ENCODE measurements around the gene ACOX3. TPM values are rescaled to one million over a fixed set of nuclear protein-coding genes. Genes with fewer than 3 reads are reported as not detected.

ACOX3 gene
- total and polyA plus RNA-seq, 9 donors, result 10.1 to 32.4 (median 21.3) TPM

DNA sequence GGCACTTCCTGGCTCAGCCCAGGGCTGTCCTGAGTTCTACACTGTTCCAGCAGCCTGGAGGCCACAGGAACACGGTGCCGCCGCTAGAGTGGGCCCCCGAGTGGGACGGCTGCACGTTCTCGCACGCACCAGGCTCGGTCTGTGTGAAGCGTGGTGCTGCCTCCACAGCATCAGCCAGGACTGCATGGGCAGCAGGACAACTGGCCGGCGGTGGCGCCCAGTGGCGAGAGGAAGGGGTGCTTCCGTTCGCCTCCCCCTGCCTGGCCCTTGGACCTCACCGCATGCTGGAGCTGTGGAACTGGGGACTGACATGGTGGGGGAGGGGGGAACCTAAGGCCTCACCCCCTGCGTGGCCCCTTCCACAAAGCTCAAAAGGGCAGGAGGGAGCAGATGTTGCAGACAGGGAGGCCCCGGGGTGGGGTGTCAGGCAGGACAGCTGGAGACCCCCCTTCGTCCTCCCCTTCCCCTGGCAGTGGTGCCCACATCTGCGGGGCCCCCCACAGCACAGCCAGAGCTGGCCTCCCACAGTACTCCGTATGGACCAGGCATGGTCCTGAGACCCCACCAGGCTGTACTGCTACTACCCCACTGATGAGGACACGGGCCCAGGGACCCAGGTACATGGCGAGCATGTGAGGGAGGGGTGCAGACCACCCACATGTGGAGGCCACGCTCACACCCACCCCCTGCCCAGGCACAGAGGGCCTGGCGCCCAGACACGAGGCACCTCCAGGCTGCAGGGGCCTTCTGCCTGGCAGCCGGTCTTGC, 58.5 kb downstream of the ACOX3 start:
- 90 to 91% (median 91%) methylated on average over 27 to 28 of the region's 28 CpGs for WGBS, 3 donors
- Histone ChIP-seq H3K27me3 (no peaks in the 10 kb centered on the region), H3K36me3 (no peaks in the 10 kb centered on the region), H3K4me3 (no peak overlapping the region), H3K9me3 (no peaks in the 10 kb centered on the region), H3K27ac (no peak overlapping the region), H3K4me1 (ENCODE audit: insufficient read depth) (peaks cover 15% of the 10 kb centered on the region)
- intact Hi-C loops (cut with DNase I), result no loop called here
- TF ChIP-seq EP300 (IDR thresholded peaks at IDR 0.05) (no peak), POLR2A (IDR thresholded peaks at IDR 0.05) (no peak)
- TF ChIP-seq, protein P1, sequence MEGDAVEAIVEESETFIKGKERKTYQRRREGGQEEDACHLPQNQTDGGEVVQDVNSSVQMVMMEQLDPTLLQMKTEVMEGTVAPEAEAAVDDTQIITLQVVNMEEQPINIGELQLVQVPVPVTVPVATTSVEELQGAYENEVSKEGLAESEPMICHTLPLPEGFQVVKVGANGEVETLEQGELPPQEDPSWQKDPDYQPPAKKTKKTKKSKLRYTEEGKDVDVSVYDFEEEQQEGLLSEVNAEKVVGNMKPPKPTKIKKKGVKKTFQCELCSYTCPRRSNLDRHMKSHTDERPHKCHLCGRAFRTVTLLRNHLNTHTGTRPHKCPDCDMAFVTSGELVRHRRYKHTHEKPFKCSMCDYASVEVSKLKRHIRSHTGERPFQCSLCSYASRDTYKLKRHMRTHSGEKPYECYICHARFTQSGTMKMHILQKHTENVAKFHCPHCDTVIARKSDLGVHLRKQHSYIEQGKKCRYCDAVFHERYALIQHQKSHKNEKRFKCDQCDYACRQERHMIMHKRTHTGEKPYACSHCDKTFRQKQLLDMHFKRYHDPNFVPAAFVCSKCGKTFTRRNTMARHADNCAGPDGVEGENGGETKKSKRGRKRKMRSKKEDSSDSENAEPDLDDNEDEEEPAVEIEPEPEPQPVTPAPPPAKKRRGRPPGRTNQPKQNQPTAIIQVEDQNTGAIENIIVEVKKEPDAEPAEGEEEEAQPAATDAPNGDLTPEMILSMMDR (IDR thresholded peaks at IDR 0.05), result no peak
- DNase-seq, result peak in 1 of 5 donors; percentile 37

- no peak for TF ChIP-seq POLR2A (IDR thresholded peaks at IDR 0.05)
- TF ChIP-seq EP300 (IDR thresholded peaks at IDR 0.05), result no peak
- TF ChIP-seq, protein P1 (IDR thresholded peaks at IDR 0.05), result no peak
- DNase-seq, result peak in 2 of 5 donors; percentile 3 to 28
- Histone ChIP-seq H3K9me3 (no peaks in the 10 kb centered on the region), H3K27me3 (no peaks in the 10 kb centered on the region), H3K27ac (no peak overlapping the region), H3K4me3 (no peak overlapping the region), H3K4me1 (ENCODE audit: insufficient read depth) (peaks cover 15% of the 10 kb centered on the region), H3K36me3 (no peaks in the 10 kb centered on the region)
- intact Hi-C loops (cut with DNase I), result no loop called here
- 93 to 96% (median 93%) methylated on average over 22 of the region's 22 CpGs for WGBS, 3 donors
These were observed 59.8 kb downstream of the ACOX3 start for GRCh38 chr4:8380511-8381415.

- no peak overlapping the region for H3K27ac ChIP-seq
- 88 to 97% (median 94%) methylated on average over 6 of the region's 6 CpGs for WGBS, 3 donors
- H3K36me3 ChIP-seq, result no peaks in the 10 kb centered on the region
- H3K9me3 ChIP-seq, result no peaks in the 10 kb centered on the region
- peaks cover 10% of the 10 kb centered on the region for H3K4me1 ChIP-seq (ENCODE audit: insufficient read depth)
- H3K4me3 ChIP-seq, result no peak overlapping the region
- peak in 1 of 5 donors; percentile 14 for DNase-seq
- intact Hi-C loops (cut with DNase I), result no loop called here
- TF ChIP-seq POLR2A (IDR thresholded peaks at IDR 0.05) (no peak), EP300 (IDR thresholded peaks at IDR 0.05) (no peak)
- TF ChIP-seq, protein P1 (IDR thresholded peaks at IDR 0.05), result no peak
- no peaks in the 10 kb centered on the region for H3K27me3 ChIP-seq
These were observed 60.8 kb downstream of the ACOX3 start for GRCh38 chr4:8379771-8380170.

DNA sequence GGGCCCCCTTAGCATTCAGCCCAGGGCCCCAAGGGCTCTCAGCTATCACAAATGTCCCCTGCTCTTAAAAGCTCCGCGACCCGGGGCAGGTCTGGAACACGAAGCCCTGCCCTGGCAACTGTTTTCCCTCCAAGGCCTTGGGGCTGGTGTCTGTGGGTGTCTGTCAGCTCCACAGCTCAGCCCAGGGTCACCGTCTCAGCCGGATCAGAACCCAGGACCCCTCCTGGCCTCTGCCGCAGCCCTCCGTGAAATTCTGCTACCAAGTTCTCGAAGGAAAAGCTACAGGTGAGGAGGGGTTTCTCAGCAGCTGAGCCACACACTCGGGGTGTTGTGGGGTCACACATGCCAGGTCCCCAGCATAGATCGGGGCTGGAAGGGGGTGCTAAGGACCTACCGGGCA, 61.2 kb downstream of the ACOX3 start:
- no peaks in the 10 kb centered on the region for H3K9me3 ChIP-seq
- peaks cover 5% of the 10 kb centered on the region for H3K4me1 ChIP-seq (ENCODE audit: insufficient read depth)
- no peaks in the 10 kb centered on the region for H3K27me3 ChIP-seq
- no peaks in the 10 kb centered on the region for H3K36me3 ChIP-seq
- H3K27ac ChIP-seq, result no peak overlapping the region
- peak in 1 of 5 donors; percentile 28 for DNase-seq
- no peak overlapping the region for H3K4me3 ChIP-seq
- intact Hi-C loops (cut with DNase I), result no loop called here
- WGBS, 3 donors, result 90 to 94% (median 90%) methylated on average over 12 of the region's 12 CpGs
- no peak for TF ChIP-seq EP300 (IDR thresholded peaks at IDR 0.05)
- TF ChIP-seq, protein P1 (IDR thresholded peaks at IDR 0.05), result no peak
- TF ChIP-seq POLR2A (IDR thresholded peaks at IDR 0.05), result no peak
